ENCODE data around the gene SUGP2. TPM values are rescaled to one million over a fixed set of nuclear protein-coding genes. Genes with fewer than 3 reads are reported as not detected.
"Not testable (repeated sequence)": the region's sequence is repeated elsewhere in the genome, so short reads cannot be mapped to it uniquely, and the experiment has no call there.

Gene SUGP2
- total RNA-seq, 1 donor from 2014 or later, result 24.8 TPM

- TF ChIP-seq CTCF (conservative IDR thresholded peaks at IDR 0.05; ENCODE audit: low read depth, low read length), result no peak
- no peak overlapping the region for H3K4me3 ChIP-seq (ENCODE audit: low read depth, low read length)
Observed at GRCh38 chr19:19025861-19026260, 7.5 kb downstream of the SUGP2 start.

DNA sequence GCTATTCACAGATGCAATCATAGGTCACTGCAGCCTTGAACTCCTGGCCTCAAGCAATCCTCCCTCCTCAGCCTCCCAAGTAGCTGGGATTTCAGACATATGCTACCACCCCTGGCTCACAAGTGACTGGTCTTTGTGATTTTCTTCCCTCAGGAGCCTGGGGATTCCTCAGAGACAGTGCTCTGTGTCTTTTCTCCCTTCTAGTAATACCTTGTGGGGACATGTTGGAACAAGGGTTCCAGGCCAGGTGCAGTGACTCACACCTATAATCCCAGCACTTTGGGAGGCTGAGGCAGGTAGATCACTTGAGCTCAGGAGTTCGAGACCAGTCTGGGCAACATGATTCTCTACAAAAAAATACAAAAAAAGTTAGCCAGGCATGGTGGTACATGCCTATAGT lies 9.9 kb downstream of the SUGP2 start:
- not testable (repeated sequence) for DNase-seq (ENCODE audit: low read depth); H3K4me3 ChIP-seq (ENCODE audit: low read depth, low read length)

More at GRCh38 chr19:19025861-19026260, 7.5 kb downstream of the SUGP2 start:
- no peak for DNase-seq (ENCODE audit: low read depth)

- TF ChIP-seq CTCF (conservative IDR thresholded peaks at IDR 0.05; ENCODE audit: low read depth, low read length), result no peak
- H3K4me3 ChIP-seq (ENCODE audit: low read depth, low read length), result no peak overlapping the region
- DNase-seq (ENCODE audit: low read depth), result no peak
Observed at GRCh38 chr19:19022380-19022961, 10.8 kb downstream of the SUGP2 start.

- DNase-seq (ENCODE audit: low read depth), result no peak
- no peak for TF ChIP-seq CTCF (conservative IDR thresholded peaks at IDR 0.05; ENCODE audit: low read depth, low read length)
- H3K4me3 ChIP-seq (ENCODE audit: low read depth, low read length), result no peak overlapping the region
Observed at GRCh38 chr19:19021115-19021514, 12.2 kb downstream of the SUGP2 start.

DNA sequence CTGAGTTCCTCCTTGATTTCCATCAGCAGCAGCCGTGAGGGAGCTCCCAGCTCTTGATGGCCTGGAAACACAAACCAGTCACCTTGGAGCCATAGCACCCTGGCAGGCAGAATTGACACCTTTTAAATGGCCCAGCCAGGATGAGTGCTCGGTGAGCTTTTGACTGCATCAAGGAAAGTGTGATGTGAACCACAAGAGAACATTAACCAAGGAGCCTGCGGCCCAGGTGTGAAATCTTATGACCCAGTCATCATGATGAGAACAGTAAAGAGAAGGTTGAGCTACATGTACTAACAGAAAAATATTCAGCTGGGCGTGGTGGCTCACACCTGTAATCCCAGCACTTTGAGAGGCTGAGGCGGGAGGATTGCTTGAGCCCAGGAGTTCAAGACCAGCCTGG lies 22.8 kb downstream of the SUGP2 start:
- H3K4me3 ChIP-seq (ENCODE audit: low read depth, low read length), result no peak overlapping the region
- DNase-seq (ENCODE audit: low read depth), result no peak
- TF ChIP-seq CTCF (conservative IDR thresholded peaks at IDR 0.05; ENCODE audit: low read depth, low read length), result no peak

DNA sequence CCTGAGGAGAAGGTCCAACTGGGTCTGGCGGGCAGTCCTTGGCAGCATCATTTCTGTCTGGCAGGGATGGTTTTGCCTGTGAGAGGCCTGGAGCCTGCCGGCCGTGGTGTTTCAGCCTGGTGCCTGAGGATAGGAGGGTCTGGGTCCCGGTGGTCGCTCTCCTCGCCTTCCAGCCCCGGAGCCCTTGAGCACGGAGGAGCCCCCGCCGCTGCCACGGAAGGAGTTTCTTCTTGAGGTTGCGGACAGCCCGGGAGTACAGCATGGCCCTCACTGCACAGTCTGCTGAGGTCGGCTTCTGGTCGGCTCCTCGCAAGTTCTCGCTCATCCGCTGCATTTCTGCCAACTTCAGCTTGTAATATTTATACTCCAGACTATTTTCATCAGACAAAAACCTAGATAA lies 23.4 kb downstream of the SUGP2 start:
- no peak for DNase-seq (ENCODE audit: low read depth)
- H3K4me3 ChIP-seq (ENCODE audit: low read depth, low read length), result no peak overlapping the region
- TF ChIP-seq CTCF (conservative IDR thresholded peaks at IDR 0.05; ENCODE audit: low read depth, low read length), result no peak

DNA sequence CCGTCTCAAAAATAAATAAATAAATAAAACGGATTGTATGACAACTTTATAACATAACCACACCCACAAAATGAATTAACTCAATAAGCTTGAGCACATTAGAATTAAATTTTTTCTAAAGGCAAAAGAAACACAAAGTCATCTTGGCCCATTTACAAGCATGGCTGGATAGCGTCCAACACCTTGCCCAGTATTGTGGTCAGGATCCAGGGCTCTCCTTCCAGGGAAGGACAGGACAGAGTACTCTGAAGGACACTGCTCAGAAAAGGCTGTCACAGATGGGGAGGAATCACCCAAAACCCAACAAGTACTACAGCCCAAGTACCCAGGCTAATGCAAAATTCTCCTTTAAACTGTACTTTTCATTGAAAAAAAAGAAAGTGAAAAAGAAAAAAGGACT lies 27.1 kb downstream of the SUGP2 start:
- no peak overlapping the region for H3K4me3 ChIP-seq (ENCODE audit: low read depth, low read length)
- no peak for DNase-seq (ENCODE audit: low read depth)
- no peak for TF ChIP-seq CTCF (conservative IDR thresholded peaks at IDR 0.05; ENCODE audit: low read depth, low read length)
